GM12878 (cell line): Measurements from ENCODE around the gene NFE2L1. TPM values are rescaled to one million over a fixed set of nuclear protein-coding genes. Genes with fewer than 3 reads are reported as not detected.
A peak's percentile ranks its signal among the peaks of the same experiment; 100 is the strongest.

Source experiments
- ATAC-seq: fragments of 200-7000 bp; cut with Tn5 transposase; 3 replicates; pipeline ENCODE4 v1.9.1; 2020; ENCODE audit warnings: mild to moderate bottlenecking, moderate library complexity
- BruUV-seq: library from RNA; stranded (reverse); fragments of 400-500 nt; replicated peaks from 2 replicates; lab custom pipeline; 2021; lab: Mats Ljungman, UMichigan
- CTCF ChIA-PET: fragments of 300-600 bp; sonication (Branson Sonifier 250); formaldehyde crosslinking; extraction: SDS; loops from one replicate; lab custom pipeline; 2021; ENCODE audit warnings: inconsistent platforms; lab: Yijun Ruan, JAX
- POLR2A ChIA-PET: fragments of 350-600 bp; formaldehyde crosslinking; extraction: SDS; loops from one replicate; lab custom pipeline; 2021; ENCODE audit warnings: inconsistent platforms; lab: Charles Lee
- RAD21 ChIA-PET: fragments of 300-600 bp; sonication (Branson Sonifier 250); formaldehyde crosslinking; loops from one replicate; lab custom pipeline; 2023; ENCODE audit warnings: antibody characterized with exemption; ENCODE audit not compliant: unreplicated experiment; lab: Charles Lee
- SMC1A ChIA-PET: fragments of 300-600 bp; sonication (Branson Sonifier 250); formaldehyde crosslinking; loops from one replicate; lab custom pipeline; 2023; ENCODE audit not compliant: unreplicated experiment, uncharacterized antibody; lab: Charles Lee
- DNase-seq: peaks from one replicate; pipeline ENCODE4 v3.0.0-alpha.2; 2011; ENCODE audit warnings: low read depth, low spot score
- FAIRE-seq: peaks from 3 replicates; lab custom pipeline; 2011; peaks lifted over from hg19 to GRCh38; lab: Jason Lieb, UNC
- H2AFZ ChIP-seq: 2 replicates; pipeline ENCODE4 v1.6.0; 2011; ENCODE audit warnings: low read depth, low read length, control low read depth; ENCODE audit not compliant: control insufficient read depth
- H3K27ac ChIP-seq: 2 replicates; pipeline ENCODE4 v1.5.1; 2011; ENCODE audit warnings: control low read depth; ENCODE audit not compliant: control insufficient read depth, insufficient read depth
- H3K27me3 ChIP-seq, 2 experiments: replicated peaks in 1 of 2; 2 replicates each; pipeline versions ENCODE4 v1.6.0 to v1.6.1; 2011; ENCODE audit warnings: low read length in 1 of 2; ENCODE audit not compliant: control insufficient read depth in 2 of 2, insufficient read depth in 2 of 2
- H3K36me3 ChIP-seq, 2 experiments: 2 replicates each; pipeline ENCODE4 v1.5.1; 2011; ENCODE audit warnings: low read length in 1 of 2; ENCODE audit not compliant: control insufficient read depth in 2 of 2, insufficient read depth in 2 of 2
- H3K4me1 ChIP-seq: 2 replicates; pipeline ENCODE4 v1.6.1; 2011; ENCODE audit warnings: mild to moderate bottlenecking, low read length, moderate library complexity, mixed read lengths; ENCODE audit not compliant: control insufficient read depth, insufficient read depth
- H3K4me2 ChIP-seq: 2 replicates; pipeline ENCODE4 v1.6.0; 2011; ENCODE audit warnings: control low read depth; ENCODE audit not compliant: control insufficient read depth, insufficient read depth
- H3K4me3 ChIP-seq: fragments of 200-600 bp; sonication (generic); 2 replicates; pipeline ENCODE4 v1.5.1; 2016
- H3K79me2 ChIP-seq: 2 replicates; pipeline ENCODE4 v1.6.0; 2011; ENCODE audit warnings: low read length; ENCODE audit not compliant: control insufficient read depth, insufficient read depth
- H3K9ac ChIP-seq: 2 replicates; pipeline ENCODE4 v1.8.0; 2011; ENCODE audit warnings: low read length, control low read depth, mixed read lengths; ENCODE audit not compliant: control insufficient read depth, insufficient read depth
- H3K9me3 ChIP-seq: replicated peaks from 3 replicates; pipeline ENCODE4 v1.5.1; 2011; ENCODE audit warnings: mild to moderate bottlenecking, low read length; ENCODE audit not compliant: control insufficient read depth, insufficient read depth
- H4K20me1 ChIP-seq: 2 replicates; pipeline ENCODE4 v1.6.0; 2011; ENCODE audit not compliant: control insufficient read depth, insufficient read depth
- ATF3 ChIP-seq: IDR thresholded peaks from 2 replicates; pipeline ENCODE4 v1.6.1; 2011; ENCODE audit warnings: low read depth, mild to moderate bottlenecking, low read length, moderate library complexity, borderline replicate concordance; ENCODE audit errors: extremely low read depth
- ATF7 ChIP-seq: fragments of 450-650 bp; IDR thresholded peaks from 2 replicates; pipeline ENCODE4 v1.6.1; 2016; ENCODE audit warnings: low read depth, mild to moderate bottlenecking
- E2F8 ChIP-seq: fragments of 450-650 bp; IDR thresholded peaks from 2 replicates; pipeline ENCODE4 v1.6.1; 2018; ENCODE audit warnings: mild to moderate bottlenecking, low read depth, moderate library complexity; ENCODE audit not compliant: partially characterized antibody
- FOS ChIP-seq: IDR thresholded peaks from 3 replicates; pipeline ENCODE4 v1.6.1; 2011; ENCODE audit warnings: borderline replicate concordance; ENCODE audit not compliant: insufficient read length; ENCODE audit errors: extremely low read depth
- LARP7 ChIP-seq: fragments of 450-650 bp; IDR thresholded peaks from 2 replicates; pipeline ENCODE4 v1.6.1; 2017; ENCODE audit warnings: mild to moderate bottlenecking
- MTA3 ChIP-seq: IDR thresholded peaks from 2 replicates; pipeline ENCODE4 v1.6.1; 2012; ENCODE audit warnings: low read length, inconsistent platforms, borderline replicate concordance
- POLR2A ChIP-seq: IDR thresholded peaks from 2 replicates; pipeline ENCODE4 v1.6.1; 2011; ENCODE audit warnings: low read depth, mild to moderate bottlenecking, low read length
- POU2F2 ChIP-seq: IDR thresholded peaks from 3 replicates; pipeline ENCODE4 v1.6.1; 2011; ENCODE audit warnings: low read depth, mild to moderate bottlenecking, low read length, borderline replicate concordance
- ZBED1 ChIP-seq: IDR thresholded peaks from 2 replicates; pipeline ENCODE4 v1.6.1; 2016; ENCODE audit warnings: borderline replicate concordance
- ZNF592 ChIP-seq: fragments of 450-650 bp; IDR thresholded peaks from 2 replicates; pipeline ENCODE4 v1.6.1; 2017; ENCODE audit warnings: mild to moderate bottlenecking, moderate library complexity
- ZNF687 ChIP-seq: fragments of 450-650 bp; IDR thresholded peaks from 2 replicates; pipeline ENCODE4 v1.6.1; 2017; ENCODE audit warnings: mild to moderate bottlenecking, moderate library complexity
- WGBS: methylation state at CpG from one replicate; pipeline ENCODE4 v1.1.6; 2016; ENCODE audit warnings: low lambda C conversion rate; ENCODE audit not compliant: insufficient replicate concordance, insufficient coverage; ENCODE audit errors: missing lambda C conversion rate; 5-methylcytosine and 5-hydroxymethylcytosine counted together
- in situ Hi-C: fragments of 300-500 bp; cut with MboI; formaldehyde crosslinking; loops from 9 replicates; pipeline ENCODE4 v1.14.3; 2018; ENCODE audit warnings: mixed read lengths
- intact Hi-C: fragments of 100-400 bp; cut with micrococcal nuclease; formaldehyde crosslinking; loops from one replicate; pipeline ENCODE4 v1.14.2; 2022; ENCODE audit not compliant: unreplicated experiment
- polyA plus RNA-seq, 11 experiments: library from polyadenylated mRNA; depleted of rRNA in 4 of 11; unstranded in 6 of 11; stranded (reverse) in 5 of 11; fragments of >200 nt; fragmentation: Nextera tagmentation in 4 of 11; fragmentation: Illumina TruSeq in 1 of 11; extraction: Ambion mirVana in 4 of 11; extraction: Trizol in 1 of 11; gene quantifications; 1 replicate in 1 of 11; 2 replicates in 10 of 11; pipeline versions ENCODE4 v1.2.1 to v1.2.3, GENCODE V29; 2011 to 2016; ENCODE audit warnings: inconsistent platforms in 2 of 11, missing spikeins in 2 of 11, low read depth in 1 of 11
- total RNA-seq, 4 experiments: library from RNA; depleted of rRNA in 3 of 4; stranded (reverse); fragments of >200 nt in 3 of 4; fragmentation: Illumina TruSeq in 1 of 4; extraction: Trizol in 1 of 4; gene quantifications; 2 replicates each; pipeline versions ENCODE4 v1.2.1 to v1.2.3, GENCODE V29; 2013 to 2021

The NFE2L1 gene
- total and polyA plus RNA-seq, 10 of the 15 experiments (the other 5 are each of a cell fraction or from before 2014, with no cell fraction given) = 3.8 to 104 (median 26.4) TPM

GRCh38 chr17:48110761-48111160 lies 62.6 kb downstream of the NFE2L1 start:
- SMC1A ChIA-PET = interaction anchor here (1.0 to 7.5 kb wide), 13 partner anchors 9 to 482 kb away, joined by 3 to 66 read pairs (median 6); partner anchors contain the start of gene CBX1
- Histone ChIP-seq H3K79me2 (peaks cover 75% of the 10 kb centered on the region), H3K9me3 (no peaks in the 10 kb centered on the region), H3K4me2 (peak overlapping the region; percentile 82), H4K20me1 (no peaks in the 10 kb centered on the region), H3K27me3 (no peaks in the 10 kb centered on the region), H3K36me3 (no peaks in the 10 kb centered on the region), H3K4me3 (peak overlapping the region; percentile 97), H3K27ac (peak overlapping the region; percentile 93), H3K9ac (peak overlapping the region; percentile 54), H2AFZ (no peak overlapping the region), H3K4me1 (peaks cover 5% of the 10 kb centered on the region)
- in situ Hi-C loops = no loop called here
- POLR2A ChIA-PET = interaction anchor here (0.6 to 3.7 kb wide), 9 partner anchors 13 to 1520 kb away, joined by 3 to 25 read pairs (median 9); partner anchors contain the start of gene NFE2L1
- RAD21 ChIA-PET = interaction anchor here (0.7 to 8.4 kb wide), 9 partner anchors 12 to 169 kb away, joined by 3 to 113 read pairs (median 12); partner anchors contain the start of genes CBX1, NFE2L1 and PNPO
- WGBS = 15% methylated on average over 9 of the region's 9 CpGs
- intact Hi-C loops = loop anchor here (1.0 kb wide), 1 partner anchor 9 kb away; the partner anchor contains the start of gene CBX1
- no TSS peak for BruUV-seq
- no peak for DNase-seq
- no peak for FAIRE-seq
- ATAC-seq = peak; percentile 0; the same call in 2 of the 3 replicates
- CTCF ChIA-PET = interaction anchor here (0.7 to 33.4 kb wide), 13 partner anchors 12 to 483 kb away, joined by 3 to 525 read pairs (median 9); partner anchors contain the start of genes CBX1 and HOXB5
- TF ChIP-seq ZNF687 (0 out of 2 replicates have a peak, but pooled peaks have one; percentile 11), POLR2A (0 out of 2 replicates have a peak, but pooled peaks have one; percentile 11), ZNF592 (no peak), LARP7 (no peak), ATF7 (peak; percentile 63; the same call in 1 of the 2 replicates), ATF3 (no peak), MTA3 (no peak), FOS (no peak), POU2F2 (no peak), E2F8 (no peak), ZBED1 (no peak)
